Gastroesophageal sphincter (tissue), 4 donors: ENCODE results near the gene LOXHD1. TPM values are rescaled to one million over a fixed set of nuclear protein-coding genes. Genes with fewer than 3 reads are reported as not detected.

Experiments
- ATAC-seq: fragments of 150-250 bp; one replicate; pipeline ENCODE4 v1.9.1; 2016; ENCODE audit warnings: mild to moderate bottlenecking, moderate library complexity
- H3K27ac ChIP-seq, 4 donors: fragments of 200-600 bp; sonication (generic) in 3 of 4; 1 replicate in 3 of 4; 2 replicates in 1 of 4; pipeline ENCODE4 v1.5.1; 2016 to 2019
- H3K27me3 ChIP-seq: fragments of 200-600 bp; sonication (generic); one replicate; pipeline ENCODE4 v1.5.1; 2019
- H3K36me3 ChIP-seq, 2 donors: fragments of 200-600 bp; sonication (generic); one replicate each; pipeline ENCODE4 v1.5.1; 2019; ENCODE audit warnings: control low read depth in 1 of 2
- H3K4me1 ChIP-seq, 3 donors: fragments of 200-600 bp; sonication (generic); 1 replicate in 2 of 3; 2 replicates in 1 of 3; pipeline ENCODE4 v1.5.1; 2016 to 2019; ENCODE audit warnings: control low read depth in 2 of 3
- H3K4me3 ChIP-seq, 2 donors: fragments of 200-600 bp; sonication (generic); one replicate each; pipeline ENCODE4 v1.5.1; 2019; ENCODE audit warnings: mild to moderate bottlenecking in 1 of 2, moderate library complexity in 1 of 2
- H3K9me3 ChIP-seq, 3 donors: fragments of 200-600 bp; sonication (generic); one replicate each; pipeline ENCODE4 v1.5.1; 2017 to 2019; ENCODE audit warnings: control low read depth in 2 of 3
- CTCF ChIP-seq, 4 experiments: fragments of 200-600 bp in 2 of 4; fragments of 450-650 bp in 2 of 4; sonication (generic) in 1 of 4; IDR thresholded peaks; one replicate each; pipeline ENCODE4 v1.5.1; 2017 to 2019; ENCODE audit warnings: antibody characterized with exemption in 4 of 4, mild to moderate bottlenecking in 2 of 4, moderate library complexity in 2 of 4
- EP300 ChIP-seq: sonication (generic); formaldehyde crosslinking; IDR thresholded peaks from one replicate; pipeline ENCODE4 v1.6.1; 2017; ENCODE audit warnings: antibody characterized with exemption, mild to moderate bottlenecking
- POLR2A ChIP-seq, 2 donors: fragments of 450-650 bp; IDR thresholded peaks; one replicate each; pipeline ENCODE4 v1.6.1; 2017; ENCODE audit warnings: antibody characterized with exemption in 2 of 2, mild to moderate bottlenecking in 2 of 2, moderate library complexity in 1 of 2
- POLR2AphosphoS5 ChIP-seq: sonication (generic); formaldehyde crosslinking; IDR thresholded peaks from one replicate; pipeline ENCODE4 v1.6.1; 2017; ENCODE audit warnings: antibody characterized with exemption
- WGBS, 2 donors: methylation state at CpG; one replicate each; pipeline ENCODE4 v1.1.5; 2018; ENCODE audit warnings: low coverage in 1 of 2; 5-methylcytosine and 5-hydroxymethylcytosine counted together
- total RNA-seq, 4 donors: library from RNA; depleted of rRNA; stranded (reverse); fragments of >200 nt; gene quantifications; one replicate each; pipeline ENCODE4 v1.1.0, GENCODE V29; 2016

LOXHD1 gene
- total RNA-seq, 4 donors from 2014 or later: 0.15 to 0.27 TPM; not detected in 2

- no peak overlapping the region for H3K4me3 ChIP-seq
- TF ChIP-seq CTCF (IDR thresholded peaks at IDR 0.05) (no peak), POLR2A (IDR thresholded peaks at IDR 0.05) (no peak), POLR2AphosphoS5 (no peak), EP300 (no peak)
- H3K27me3 ChIP-seq: no peaks in the 10 kb centered on the region
- H3K4me1 ChIP-seq: no peaks in the 10 kb centered on the region
- H3K9me3 ChIP-seq: no peaks in the 10 kb centered on the region
- H3K27ac ChIP-seq: no peak overlapping the region
- WGBS, 2 donors: 76% methylated on average over 10 of the region's 10 CpGs; no CpG with 5 or more reads in 1 of the 2 donors
- no peaks in the 10 kb centered on the region for H3K36me3 ChIP-seq
- ATAC-seq: no peak
These were observed 21.9 kb upstream of the LOXHD1 start for GRCh38 chr18:46678785-46679399.

- no peaks in the 10 kb centered on the region for H3K36me3 ChIP-seq
- TF ChIP-seq EP300 (no peak), POLR2A (IDR thresholded peaks at IDR 0.05) (no peak), CTCF (IDR thresholded peaks at IDR 0.05) (no peak), POLR2AphosphoS5 (no peak)
- no peaks in the 10 kb centered on the region for H3K9me3 ChIP-seq
- H3K4me3 ChIP-seq: no peak overlapping the region
- H3K4me1 ChIP-seq: no peaks in the 10 kb centered on the region
- H3K27me3 ChIP-seq: no peaks in the 10 kb centered on the region
- no peak for ATAC-seq
- 40% methylated on average over 1 of the region's 3 CpGs; no CpG with 5 or more reads in 1 of the 2 donors for WGBS, 2 donors
- H3K27ac ChIP-seq: no peak overlapping the region
These were observed 21.0 kb upstream of the LOXHD1 start for GRCh38 chr18:46678041-46678440.

GRCh38 chr18:46677611-46678010 lies 20.6 kb upstream of the LOXHD1 start:
- H3K27ac ChIP-seq: no peak overlapping the region
- no peak for ATAC-seq
- TF ChIP-seq POLR2A (IDR thresholded peaks at IDR 0.05): no peak
- no peak for TF ChIP-seq EP300
- TF ChIP-seq CTCF (IDR thresholded peaks at IDR 0.05): no peak
- no peak for TF ChIP-seq POLR2AphosphoS5
- H3K9me3 ChIP-seq: no peaks in the 10 kb centered on the region
- WGBS, 2 donors: no CpG with 5 or more reads among the region's 2 CpGs
- H3K4me1 ChIP-seq: no peaks in the 10 kb centered on the region
- H3K27me3 ChIP-seq: no peaks in the 10 kb centered on the region
- H3K36me3 ChIP-seq: no peaks in the 10 kb centered on the region
- H3K4me3 ChIP-seq: no peak overlapping the region

GRCh38 chr18:46676182-46676835 lies 19.3 kb upstream of the LOXHD1 start:
- Histone ChIP-seq H3K9me3 (no peaks in the 10 kb centered on the region), H3K4me1 (no peaks in the 10 kb centered on the region), H3K27ac (no peak overlapping the region), H3K27me3 (no peaks in the 10 kb centered on the region), H3K36me3 (no peaks in the 10 kb centered on the region), H3K4me3 (no peak overlapping the region)
- TF ChIP-seq POLR2A (IDR thresholded peaks at IDR 0.05): no peak
- no peak for TF ChIP-seq POLR2AphosphoS5
- WGBS, 2 donors: 63 to 69% methylated on average over 6 to 11 of the region's 15 CpGs
- no peak for ATAC-seq

GRCh38 chr18:46675112-46675511 lies 18.1 kb upstream of the LOXHD1 start:
- no peak for ATAC-seq
- no peaks in the 10 kb centered on the region for H3K36me3 ChIP-seq

More at GRCh38 chr18:46675112-46675511, 18.1 kb upstream of the LOXHD1 start:
- Histone ChIP-seq H3K9me3 (no peaks in the 10 kb centered on the region), H3K4me1 (no peaks in the 10 kb centered on the region), H3K4me3 (no peak overlapping the region), H3K27ac (no peak overlapping the region), H3K27me3 (no peaks in the 10 kb centered on the region)
- TF ChIP-seq POLR2AphosphoS5: no peak
- TF ChIP-seq CTCF (IDR thresholded peaks at IDR 0.05): no peak
- 60 to 83% methylated on average over 1 of the region's 1 CpG for WGBS, 2 donors
